ENCODE data around the gene BTF3L4.
A peak's percentile ranks its signal among the peaks of the same experiment; 100 is the strongest.

GRCh38 chr1:52033190-52034049 is 22.7 kb upstream of the BTF3L4 start, which contains the start of gene KTI12:
- TF ChIP-seq POLR2A (IDR thresholded peaks at IDR 0.05; ENCODE audit: low read depth, low read length) = peak; percentile 96
- TF ChIP-seq POLR2AphosphoS5 (IDR thresholded peaks at IDR 0.05; ENCODE audit: low read depth, low read length) = peak; percentile 96
